NB4 (cell line): ENCODE results near the gene RIC1.

Experiments
- DNase-seq: peaks from one replicate; pipeline ENCODE4 v3.0.0; 2010; ENCODE audit warnings: low read depth
- H3K4me3 ChIP-seq: one replicate; pipeline ENCODE4 v1.5.1; 2011; ENCODE audit warnings: mild to moderate bottlenecking, low read depth, low read length, moderate library complexity
- MYC ChIP-seq: IDR thresholded peaks from 2 replicates; pipeline ENCODE4 v1.6.1; 2011; ENCODE audit warnings: low read depth, low read length
- POLR2A ChIP-seq: IDR thresholded peaks from 2 replicates; pipeline ENCODE4 v1.6.1; 2011; ENCODE audit warnings: mild to moderate bottlenecking; ENCODE audit not compliant: insufficient read length; ENCODE audit errors: extremely low read depth
- TF ChIP-seq, protein P1 (sequence below): IDR thresholded peaks from 2 replicates; pipeline ENCODE4 v1.6.1; 2011; ENCODE audit warnings: low read depth, low read length
- TF ChIP-seq, protein P2 (sequence below): IDR thresholded peaks from one replicate; pipeline ENCODE4 v1.5.1; 2012; ENCODE audit warnings: low read depth, low read length

Gene RIC1

DNA sequence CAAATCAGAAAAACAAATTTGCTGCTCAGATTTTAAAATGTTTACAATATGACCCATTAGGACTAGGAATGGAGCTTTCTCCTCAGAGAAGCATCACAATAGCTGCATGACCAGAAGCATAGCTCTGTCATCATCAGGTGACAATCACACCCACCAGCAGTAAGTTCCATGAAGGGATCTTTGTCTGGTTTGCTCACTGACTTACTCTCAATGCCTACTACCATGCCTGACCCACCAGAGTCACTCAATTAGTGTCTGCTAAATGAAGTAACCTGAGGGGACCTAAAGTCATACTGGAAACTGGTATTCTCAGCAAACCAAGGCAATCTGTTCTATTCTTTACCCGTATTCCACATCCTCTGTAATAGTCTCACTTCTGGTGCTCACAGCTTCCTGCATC lies 196.3 kb downstream of the RIC1 start:
- no peak overlapping the region for H3K4me3 ChIP-seq
- TF ChIP-seq, protein P1, sequence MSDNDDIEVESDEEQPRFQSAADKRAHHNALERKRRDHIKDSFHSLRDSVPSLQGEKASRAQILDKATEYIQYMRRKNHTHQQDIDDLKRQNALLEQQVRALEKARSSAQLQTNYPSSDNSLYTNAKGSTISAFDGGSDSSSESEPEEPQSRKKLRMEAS, result no peak
- TF ChIP-seq, protein P2, sequence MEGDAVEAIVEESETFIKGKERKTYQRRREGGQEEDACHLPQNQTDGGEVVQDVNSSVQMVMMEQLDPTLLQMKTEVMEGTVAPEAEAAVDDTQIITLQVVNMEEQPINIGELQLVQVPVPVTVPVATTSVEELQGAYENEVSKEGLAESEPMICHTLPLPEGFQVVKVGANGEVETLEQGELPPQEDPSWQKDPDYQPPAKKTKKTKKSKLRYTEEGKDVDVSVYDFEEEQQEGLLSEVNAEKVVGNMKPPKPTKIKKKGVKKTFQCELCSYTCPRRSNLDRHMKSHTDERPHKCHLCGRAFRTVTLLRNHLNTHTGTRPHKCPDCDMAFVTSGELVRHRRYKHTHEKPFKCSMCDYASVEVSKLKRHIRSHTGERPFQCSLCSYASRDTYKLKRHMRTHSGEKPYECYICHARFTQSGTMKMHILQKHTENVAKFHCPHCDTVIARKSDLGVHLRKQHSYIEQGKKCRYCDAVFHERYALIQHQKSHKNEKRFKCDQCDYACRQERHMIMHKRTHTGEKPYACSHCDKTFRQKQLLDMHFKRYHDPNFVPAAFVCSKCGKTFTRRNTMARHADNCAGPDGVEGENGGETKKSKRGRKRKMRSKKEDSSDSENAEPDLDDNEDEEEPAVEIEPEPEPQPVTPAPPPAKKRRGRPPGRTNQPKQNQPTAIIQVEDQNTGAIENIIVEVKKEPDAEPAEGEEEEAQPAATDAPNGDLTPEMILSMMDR, result no peak
- no peak for TF ChIP-seq MYC
- no peak for TF ChIP-seq POLR2A
- no peak for DNase-seq
